AG08396 (cell line): ENCODE results near the gene RAB3B.
"Not testable (repeated sequence)": the region's sequence is repeated elsewhere in the genome, so short reads cannot be mapped to it uniquely, and the experiment has no call there.

Experiments
- DNase-seq: peaks from one replicate; pipeline ENCODE4 v3.0.0; 2012; ENCODE audit warnings: low spot score, mixed read lengths

Gene RAB3B

GRCh38 chr1:51990478-51990965, at the start of gene RAB3B:
TSS of gene RAB3B (minus strand) at chr1:51990700. CDS start at chr1:51977117, 13,583 bp downstream.
- peak; percentile 93 for DNase-seq

- no peak for DNase-seq
Measured at GRCh38 chr1:52037909-52038308, 47.4 kb upstream of the RAB3B start.

- peak; percentile 21 for DNase-seq
Measured at GRCh38 chr1:52037402-52037814, 46.9 kb upstream of the RAB3B start.

- DNase-seq: no peak
Measured at GRCh38 chr1:52034050-52034384, 43.5 kb upstream of the RAB3B start.

GRCh38 chr1:52033190-52034049, 42.9 kb upstream of the RAB3B start, which contains the start of gene KTI12:
TSS of gene KTI12 (minus strand) at chr1:52033810. CDS start at chr1:52033761, 49 bp downstream.
- DNase-seq: peak; percentile 89

GRCh38 chr1:52032785-52033131, 42.3 kb upstream of the RAB3B start:
- DNase-seq: peak; percentile 61

GRCh38 chr1:52032124-52032784, 41.8 kb upstream of the RAB3B start:
- DNase-seq: peak; percentile 17

- not testable (repeated sequence) for DNase-seq
Measured at GRCh38 chr1:52028839-52029238, 38.3 kb upstream of the RAB3B start.

- no peak for DNase-seq
Measured at GRCh38 chr1:52028328-52028727, 37.8 kb upstream of the RAB3B start.

- DNase-seq: no peak
Measured at GRCh38 chr1:52026278-52026677, 35.8 kb upstream of the RAB3B start.

GRCh38 chr1:52022133-52022532, 31.6 kb upstream of the RAB3B start:
- no peak for DNase-seq

GRCh38 chr1:52008071-52008809, 17.7 kb upstream of the RAB3B start:
- no peak for DNase-seq

- DNase-seq: no peak
Measured at GRCh38 chr1:52007215-52008002, 16.9 kb upstream of the RAB3B start.

- DNase-seq: not testable (repeated sequence)
Measured at GRCh38 chr1:52006081-52006553, 15.6 kb upstream of the RAB3B start.

- DNase-seq: peak; percentile 50
Measured at GRCh38 chr1:52005548-52005947, 15.0 kb upstream of the RAB3B start.

- DNase-seq: no peak
Measured at GRCh38 chr1:52003877-52004276, 13.4 kb upstream of the RAB3B start.

- DNase-seq: peak; percentile 82
Measured at GRCh38 chr1:52002038-52002917, 11.8 kb upstream of the RAB3B start.

GRCh38 chr1:51998701-51999100, 8.2 kb upstream of the RAB3B start:
- no peak for DNase-seq

- no peak for DNase-seq
Measured at GRCh38 chr1:51997974-51998382, 7.5 kb upstream of the RAB3B start.
